Neural progenitor cell (in vitro differentiated cells): ENCODE data around the gene ZXDB.
"Not testable (repeated sequence)": the region's sequence is repeated elsewhere in the genome, so short reads cannot be mapped to it uniquely, and the experiment has no call there.

Source experiments
- CTCF ChIP-seq: fragments of 200-600 bp; sonication (generic); IDR thresholded peaks from 2 replicates; pipeline ENCODE4 v1.5.1; 2017; ENCODE audit warnings: antibody characterized with exemption, mild to moderate bottlenecking
- EZH2phosphoT487 ChIP-seq: fragments of 200-600 bp; sonication (generic); IDR thresholded peaks from 2 replicates; pipeline ENCODE4 v1.6.1; 2017; ENCODE audit warnings: antibody characterized with exemption

GRCh38 chrX:57591284-57592159, at the start of gene ZXDB:
- TF ChIP-seq CTCF, EZH2phosphoT487: not testable (repeated sequence)
